ENCODE data around the gene GALK1.

GALK1 gene

DNA sequence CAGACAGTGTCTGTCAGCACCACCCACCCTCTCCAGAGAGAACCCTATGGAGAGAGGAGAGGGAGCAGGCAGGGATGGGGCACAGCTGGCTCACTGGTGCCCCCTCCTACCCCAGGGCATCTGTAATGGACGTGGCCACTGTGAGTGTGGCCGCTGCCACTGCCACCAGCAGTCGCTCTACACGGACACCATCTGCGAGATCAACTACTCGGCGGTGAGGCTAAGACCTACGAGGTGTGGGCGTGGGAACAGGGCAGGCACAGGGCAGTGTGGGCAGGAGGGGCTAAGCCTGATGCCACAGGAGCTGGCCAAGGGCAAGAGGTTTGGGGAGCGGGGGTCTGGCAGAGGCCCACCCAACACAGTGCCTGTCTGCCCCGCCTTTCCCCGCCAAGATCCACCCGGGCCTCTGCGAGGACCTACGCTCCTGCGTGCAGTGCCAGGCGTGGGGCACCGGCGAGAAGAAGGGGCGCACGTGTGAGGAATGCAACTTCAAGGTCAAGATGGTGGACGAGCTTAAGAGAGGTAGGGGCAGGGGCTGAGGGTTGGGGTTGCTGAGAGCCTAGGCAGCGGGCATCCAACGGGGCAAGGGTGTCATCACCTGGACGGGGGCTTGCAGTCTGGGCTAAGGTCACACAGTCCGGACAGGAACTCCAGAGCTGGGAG is 28.7 kb downstream of the GALK1 start:
- H3K36me3 ChIP-seq (ENCODE audit: control insufficient read depth, low read depth, low read length), result no peaks in the 10 kb centered on the region
- no peak overlapping the region for H3K27ac ChIP-seq (ENCODE audit: low read length)
- H3K4me3 ChIP-seq (ENCODE audit: low read length), result no peak overlapping the region
- H3K4me1 ChIP-seq (ENCODE audit: control insufficient read depth, low read depth, low read length), result no peaks in the 10 kb centered on the region
- H3K9me3 ChIP-seq (ENCODE audit: control insufficient read depth, low read depth, low read length), result no peaks in the 10 kb centered on the region
- H3K27me3 ChIP-seq (ENCODE audit: control insufficient read depth, insufficient read depth, low read length), result no peaks in the 10 kb centered on the region
- no peak overlapping the region for H3K9ac ChIP-seq (ENCODE audit: low read length)

DNA sequence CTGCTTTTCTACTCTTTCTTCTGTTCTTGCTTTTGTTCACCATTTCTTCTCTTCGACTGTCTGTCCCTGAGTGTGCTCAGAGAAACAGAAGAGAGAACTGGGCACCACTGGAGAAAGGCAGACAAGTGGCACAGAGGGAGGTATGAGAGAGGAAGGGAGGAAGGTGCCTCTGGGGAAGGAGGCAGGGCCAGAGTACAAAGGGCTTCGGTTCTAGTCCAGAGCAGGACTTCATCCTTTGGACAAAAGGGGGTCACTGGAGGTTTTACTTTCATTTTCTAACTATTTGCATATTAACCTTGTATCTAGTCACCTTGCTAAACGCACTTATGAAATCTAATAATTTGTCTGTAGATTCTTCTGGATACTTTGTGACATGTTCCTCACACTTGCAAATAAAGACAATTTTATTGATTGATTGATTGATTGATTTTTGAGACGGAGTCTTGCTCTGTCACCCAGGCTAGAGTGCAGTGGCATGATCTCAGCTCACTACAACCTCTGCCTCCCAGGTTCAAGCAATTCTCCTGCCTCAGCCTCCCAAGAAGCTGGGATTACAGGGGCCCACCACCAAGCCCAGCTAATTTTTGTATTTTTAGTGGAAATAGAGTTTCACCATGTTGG is 30.2 kb downstream of the GALK1 start:
- Histone ChIP-seq H3K9ac (ENCODE audit: low read length) (no peak overlapping the region), H3K27ac (ENCODE audit: low read length) (no peak overlapping the region), H3K4me3 (ENCODE audit: low read length) (no peak overlapping the region), H3K9me3 (ENCODE audit: control insufficient read depth, low read depth, low read length) (no peaks in the 10 kb centered on the region), H3K4me1 (ENCODE audit: control insufficient read depth, low read depth, low read length) (no peaks in the 10 kb centered on the region), H3K36me3 (ENCODE audit: control insufficient read depth, low read depth, low read length) (no peaks in the 10 kb centered on the region), H3K27me3 (ENCODE audit: control insufficient read depth, insufficient read depth, low read length) (no peaks in the 10 kb centered on the region)

DNA sequence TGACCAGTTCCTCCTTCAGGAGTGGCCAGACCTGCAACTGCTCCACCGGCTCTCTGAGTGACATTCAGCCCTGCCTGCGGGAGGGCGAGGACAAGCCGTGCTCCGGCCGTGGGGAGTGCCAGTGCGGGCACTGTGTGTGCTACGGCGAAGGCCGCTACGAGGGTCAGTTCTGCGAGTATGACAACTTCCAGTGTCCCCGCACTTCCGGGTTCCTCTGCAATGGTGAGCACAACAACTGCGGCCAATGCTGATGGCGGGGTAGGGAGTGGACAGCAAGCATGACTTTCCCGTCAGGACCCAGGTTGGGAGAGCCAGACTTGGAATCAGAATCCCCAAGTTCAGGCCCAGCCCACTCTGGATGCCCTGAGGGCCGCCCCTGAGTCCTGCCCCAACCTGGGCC is 31.5 kb downstream of the GALK1 start:
- H3K4me1 ChIP-seq (ENCODE audit: control insufficient read depth, low read depth, low read length), result no peaks in the 10 kb centered on the region
- no peaks in the 10 kb centered on the region for H3K36me3 ChIP-seq (ENCODE audit: control insufficient read depth, low read depth, low read length)
- no peaks in the 10 kb centered on the region for H3K27me3 ChIP-seq (ENCODE audit: control insufficient read depth, insufficient read depth, low read length)
- no peaks in the 10 kb centered on the region for H3K9me3 ChIP-seq (ENCODE audit: control insufficient read depth, low read depth, low read length)
- no peak overlapping the region for H3K27ac ChIP-seq (ENCODE audit: low read length)
- no peak overlapping the region for H3K9ac ChIP-seq (ENCODE audit: low read length)
- no peak overlapping the region for H3K4me3 ChIP-seq (ENCODE audit: low read length)

DNA sequence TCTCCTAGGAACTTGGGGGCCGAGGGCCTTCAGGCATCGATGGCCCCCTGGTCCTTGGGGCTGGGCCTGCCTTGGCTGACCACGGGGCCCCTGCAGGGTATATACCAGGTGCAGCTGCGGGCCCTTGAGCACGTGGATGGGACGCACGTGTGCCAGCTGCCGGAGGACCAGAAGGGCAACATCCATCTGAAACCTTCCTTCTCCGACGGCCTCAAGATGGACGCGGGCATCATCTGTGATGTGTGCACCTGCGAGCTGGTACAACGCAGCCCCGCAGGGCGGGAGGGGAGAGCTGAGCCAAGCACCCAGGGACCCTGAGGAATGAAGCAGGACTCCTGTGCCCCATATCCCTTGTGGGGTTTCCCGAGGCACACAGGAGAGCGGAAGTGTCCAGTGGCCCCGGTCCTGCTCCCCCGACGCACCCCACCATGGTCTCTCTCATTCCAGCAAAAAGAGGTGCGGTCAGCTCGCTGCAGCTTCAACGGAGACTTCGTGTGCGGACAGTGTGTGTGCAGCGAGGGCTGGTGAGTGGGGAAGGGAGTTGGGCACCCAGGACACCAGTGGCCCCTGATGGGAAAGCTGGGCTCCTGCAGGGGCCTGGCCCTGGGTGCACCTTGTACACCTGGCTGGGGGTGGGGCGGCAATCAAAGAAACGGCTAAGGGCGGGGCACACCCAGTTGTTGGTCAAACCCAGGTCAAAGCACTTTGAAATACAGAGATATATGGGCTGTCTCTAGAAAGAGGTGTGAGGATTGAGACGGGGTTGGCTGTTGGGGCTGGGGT is 33.1 kb downstream of the GALK1 start:
- H3K36me3 ChIP-seq (ENCODE audit: control insufficient read depth, low read depth, low read length), result no peaks in the 10 kb centered on the region
- H3K27ac ChIP-seq (ENCODE audit: low read length), result no peak overlapping the region
- H3K4me1 ChIP-seq (ENCODE audit: control insufficient read depth, low read depth, low read length), result no peaks in the 10 kb centered on the region
- H3K27me3 ChIP-seq (ENCODE audit: control insufficient read depth, insufficient read depth, low read length), result no peaks in the 10 kb centered on the region
- no peak overlapping the region for H3K9ac ChIP-seq (ENCODE audit: low read length)
- H3K4me3 ChIP-seq (ENCODE audit: low read length), result no peak overlapping the region
- no peaks in the 10 kb centered on the region for H3K9me3 ChIP-seq (ENCODE audit: control insufficient read depth, low read depth, low read length)

DNA sequence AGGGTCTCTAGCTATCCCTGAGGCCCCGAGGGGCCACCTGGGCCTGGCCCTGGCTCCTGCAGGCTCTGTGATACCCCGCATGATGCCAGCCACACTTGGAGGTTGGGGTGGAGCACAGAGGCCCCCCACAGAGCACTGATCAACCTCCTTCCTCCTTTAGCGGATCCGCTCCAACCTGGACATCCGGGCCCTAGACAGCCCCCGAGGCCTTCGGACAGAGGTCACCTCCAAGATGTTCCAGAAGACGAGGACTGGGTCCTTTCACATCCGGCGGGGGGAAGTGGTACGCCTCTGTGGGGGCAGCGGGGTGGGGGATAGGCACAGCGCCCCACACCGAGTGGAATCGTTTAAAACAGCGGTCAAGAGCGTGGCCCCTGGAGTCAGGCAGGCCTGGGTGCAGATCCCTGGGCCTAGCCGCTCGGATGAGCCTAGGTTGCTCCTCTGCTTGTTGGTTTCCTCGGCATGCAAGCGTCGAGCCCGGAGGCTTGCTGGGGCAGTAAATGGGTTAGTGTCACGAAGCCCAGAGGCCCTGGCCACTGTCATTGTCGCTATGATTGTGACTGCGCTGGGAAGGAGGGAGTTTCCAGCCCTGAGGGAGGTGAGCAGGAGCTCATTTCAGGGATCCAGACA is 33.8 kb downstream of the GALK1 start:
- Histone ChIP-seq H3K9me3 (ENCODE audit: control insufficient read depth, low read depth, low read length) (no peaks in the 10 kb centered on the region), H3K4me3 (ENCODE audit: low read length) (no peak overlapping the region), H3K36me3 (ENCODE audit: control insufficient read depth, low read depth, low read length) (no peaks in the 10 kb centered on the region), H3K27me3 (ENCODE audit: control insufficient read depth, insufficient read depth, low read length) (no peaks in the 10 kb centered on the region), H3K9ac (ENCODE audit: low read length) (no peak overlapping the region), H3K27ac (ENCODE audit: low read length) (no peak overlapping the region), H3K4me1 (ENCODE audit: control insufficient read depth, low read depth, low read length) (no peaks in the 10 kb centered on the region)

DNA sequence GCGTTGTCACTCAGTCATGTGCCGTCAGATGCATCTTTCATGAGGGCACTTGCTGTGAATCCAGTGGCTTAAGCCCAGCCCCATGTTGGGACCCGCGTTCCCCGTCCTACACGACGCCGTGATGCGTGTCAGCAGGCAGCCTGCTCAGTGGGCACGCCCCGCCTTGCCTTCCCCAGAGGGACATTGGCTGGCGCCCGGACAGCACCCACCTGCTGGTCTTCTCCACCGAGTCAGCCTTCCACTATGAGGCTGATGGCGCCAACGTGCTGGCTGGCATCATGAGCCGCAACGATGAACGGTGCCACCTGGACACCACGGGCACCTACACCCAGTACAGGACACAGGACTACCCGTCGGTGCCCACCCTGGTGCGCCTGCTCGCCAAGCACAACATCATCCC is 34.9 kb downstream of the GALK1 start:
- Histone ChIP-seq H3K9me3 (ENCODE audit: control insufficient read depth, low read depth, low read length) (no peaks in the 10 kb centered on the region), H3K4me1 (ENCODE audit: control insufficient read depth, low read depth, low read length) (no peaks in the 10 kb centered on the region), H3K4me3 (ENCODE audit: low read length) (no peak overlapping the region), H3K36me3 (ENCODE audit: control insufficient read depth, low read depth, low read length) (no peaks in the 10 kb centered on the region), H3K27me3 (ENCODE audit: control insufficient read depth, insufficient read depth, low read length) (no peaks in the 10 kb centered on the region), H3K9ac (ENCODE audit: low read length) (no peak overlapping the region), H3K27ac (ENCODE audit: low read length) (no peak overlapping the region)

DNA sequence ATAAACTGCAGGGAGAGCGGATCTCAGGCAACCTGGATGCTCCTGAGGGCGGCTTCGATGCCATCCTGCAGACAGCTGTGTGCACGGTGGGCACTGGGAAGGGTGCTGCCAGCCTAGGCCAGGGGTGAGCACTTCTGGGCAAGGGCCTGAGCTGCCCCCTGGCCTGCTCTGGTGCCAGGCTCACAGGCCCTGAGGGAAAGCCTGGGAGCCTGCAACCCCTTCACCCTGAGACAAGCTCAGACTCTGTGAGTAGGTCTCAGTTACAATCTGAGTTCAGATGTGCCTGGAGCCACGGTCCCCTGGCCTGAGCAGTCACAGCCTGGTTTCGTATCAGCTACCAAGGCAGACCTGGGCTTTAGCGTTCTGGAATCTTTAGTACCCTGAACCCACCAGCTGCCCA is 35.6 kb downstream of the GALK1 start:
- no peaks in the 10 kb centered on the region for H3K36me3 ChIP-seq (ENCODE audit: control insufficient read depth, low read depth, low read length)
- H3K27ac ChIP-seq (ENCODE audit: low read length), result no peak overlapping the region
- H3K27me3 ChIP-seq (ENCODE audit: control insufficient read depth, insufficient read depth, low read length), result no peaks in the 10 kb centered on the region
- H3K9ac ChIP-seq (ENCODE audit: low read length), result no peak overlapping the region
- H3K9me3 ChIP-seq (ENCODE audit: control insufficient read depth, low read depth, low read length), result no peaks in the 10 kb centered on the region
- H3K4me3 ChIP-seq (ENCODE audit: low read length), result no peak overlapping the region
- H3K4me1 ChIP-seq (ENCODE audit: control insufficient read depth, low read depth, low read length), result no peaks in the 10 kb centered on the region

DNA sequence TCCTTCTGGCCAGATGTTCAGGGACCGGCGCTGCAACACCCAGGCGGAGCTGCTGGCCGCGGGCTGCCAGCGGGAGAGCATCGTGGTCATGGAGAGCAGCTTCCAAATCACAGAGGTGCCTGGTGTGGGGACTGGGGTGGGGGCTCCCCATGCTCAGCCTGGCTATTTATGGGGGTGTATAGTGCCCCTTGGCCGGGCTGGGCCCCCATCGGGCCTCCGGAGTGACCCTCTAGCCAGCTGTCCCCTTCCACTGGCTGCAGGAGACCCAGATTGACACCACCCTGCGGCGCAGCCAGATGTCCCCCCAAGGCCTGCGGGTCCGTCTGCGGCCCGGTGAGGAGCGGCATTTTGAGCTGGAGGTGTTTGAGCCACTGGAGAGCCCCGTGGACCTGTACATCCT is 37.6 kb downstream of the GALK1 start:
- Histone ChIP-seq H3K36me3 (ENCODE audit: control insufficient read depth, low read depth, low read length) (no peaks in the 10 kb centered on the region), H3K9me3 (ENCODE audit: control insufficient read depth, low read depth, low read length) (no peaks in the 10 kb centered on the region), H3K27me3 (ENCODE audit: control insufficient read depth, insufficient read depth, low read length) (peaks cover 3% of the 10 kb centered on the region), H3K4me1 (ENCODE audit: control insufficient read depth, low read depth, low read length) (no peaks in the 10 kb centered on the region), H3K9ac (ENCODE audit: low read length) (no peak overlapping the region), H3K4me3 (ENCODE audit: low read length) (no peak overlapping the region), H3K27ac (ENCODE audit: low read length) (no peak overlapping the region)

DNA sequence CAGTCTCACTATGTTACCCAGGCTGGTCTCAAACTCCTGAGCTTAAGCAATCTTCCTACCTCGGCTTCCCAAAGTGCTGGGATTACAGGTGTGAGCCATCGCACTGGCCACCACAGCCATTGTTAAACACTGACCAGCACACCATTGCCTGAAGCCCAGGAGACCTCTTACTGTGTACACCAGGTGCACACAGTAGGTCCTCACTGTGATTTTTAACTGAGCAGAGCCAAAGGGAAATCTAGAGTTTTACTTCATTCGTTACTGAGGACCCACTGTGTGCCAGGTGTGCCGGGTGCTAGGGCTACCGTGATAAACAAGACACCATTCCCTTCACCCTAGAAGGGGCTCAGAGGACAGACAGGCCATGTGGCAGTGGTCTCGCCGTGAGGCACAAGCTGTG is 39.5 kb downstream of the GALK1 start:
- no peak overlapping the region for H3K4me3 ChIP-seq (ENCODE audit: low read length)
- no peaks in the 10 kb centered on the region for H3K36me3 ChIP-seq (ENCODE audit: control insufficient read depth, low read depth, low read length)
- H3K27ac ChIP-seq (ENCODE audit: low read length), result no peak overlapping the region
- H3K9ac ChIP-seq (ENCODE audit: low read length), result no peak overlapping the region
- peaks cover 19% of the 10 kb centered on the region for H3K27me3 ChIP-seq (ENCODE audit: control insufficient read depth, insufficient read depth, low read length)
- H3K9me3 ChIP-seq (ENCODE audit: control insufficient read depth, low read depth, low read length), result no peaks in the 10 kb centered on the region
- H3K4me1 ChIP-seq (ENCODE audit: control insufficient read depth, low read depth, low read length), result no peaks in the 10 kb centered on the region

DNA sequence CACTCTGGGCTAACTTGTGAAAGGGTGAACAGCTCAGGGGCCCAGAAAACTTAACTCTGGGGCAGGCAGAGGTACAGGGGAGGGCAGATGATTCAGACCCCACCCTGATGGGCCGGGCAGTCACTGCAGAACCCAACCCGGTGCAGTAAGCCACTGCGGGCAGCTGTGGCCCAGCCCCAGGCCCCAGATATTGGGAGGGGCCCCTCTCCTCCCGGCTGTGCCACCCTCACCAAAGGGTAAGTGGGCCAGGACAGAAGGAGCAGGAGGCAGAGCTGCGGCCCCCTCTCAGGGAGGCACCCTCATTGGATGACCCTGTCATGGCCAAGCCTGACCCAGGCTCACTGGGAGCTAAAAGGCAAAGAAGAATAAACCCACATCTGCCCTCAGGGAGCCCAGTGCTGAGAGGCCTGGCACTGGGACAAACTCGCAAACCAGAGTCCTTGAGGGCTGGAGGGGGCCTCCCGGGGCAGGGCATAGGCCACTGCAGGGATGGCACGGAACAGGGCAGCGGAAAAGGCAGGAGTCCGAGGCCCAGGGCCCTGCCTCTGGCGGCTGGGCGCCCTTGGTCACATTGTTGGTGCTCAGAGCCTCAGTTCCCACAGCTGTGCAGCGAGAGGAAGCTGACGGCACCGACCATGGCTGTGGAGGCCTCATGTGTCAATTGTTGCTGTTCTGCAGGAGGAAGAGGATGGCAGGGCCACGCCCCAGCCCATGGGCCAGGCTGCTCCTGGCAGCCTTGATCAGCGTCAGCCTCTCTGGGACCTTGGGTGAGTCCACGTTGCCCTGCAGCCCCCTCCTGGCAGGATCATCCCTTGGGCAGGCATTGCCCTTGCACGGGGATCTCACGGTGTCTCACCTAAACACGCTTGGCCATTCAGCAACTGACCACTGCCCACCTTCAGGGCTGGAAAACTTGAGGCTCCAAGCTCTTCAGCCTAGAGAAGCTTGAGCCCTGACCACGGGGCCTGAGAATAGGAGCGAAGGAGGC is 40.7 kb downstream of the GALK1 start:
- no peaks in the 10 kb centered on the region for H3K9me3 ChIP-seq (ENCODE audit: control insufficient read depth, low read depth, low read length)
- H3K27me3 ChIP-seq (ENCODE audit: control insufficient read depth, insufficient read depth, low read length), result peaks cover 31% of the 10 kb centered on the region
- no peak overlapping the region for H3K27ac ChIP-seq (ENCODE audit: low read length)
- H3K4me3 ChIP-seq (ENCODE audit: low read length), result no peak overlapping the region
- no peaks in the 10 kb centered on the region for H3K36me3 ChIP-seq (ENCODE audit: control insufficient read depth, low read depth, low read length)
- H3K9ac ChIP-seq (ENCODE audit: low read length), result no peak overlapping the region
- H3K4me1 ChIP-seq (ENCODE audit: control insufficient read depth, low read depth, low read length), result no peaks in the 10 kb centered on the region

Measured in iPS-18a (cell line).